GM12801 (cell line): ENCODE measurements around the gene ART3.

Source experiments
- CTCF ChIP-seq: IDR thresholded peaks from one replicate; pipeline ENCODE4 v1.5.1; 2011; ENCODE audit warnings: control low read depth; ENCODE audit not compliant: insufficient read length; ENCODE audit errors: extremely low read depth

ART3 gene

GRCh38 chr4:76160355-76160754 lies 85.8 kb downstream of the ART3 start:
- TF ChIP-seq CTCF, result no peak
